G401 (cell line): ENCODE results near the gene TCEAL5. TPM values are rescaled to one million over a fixed set of nuclear protein-coding genes. Genes with fewer than 3 reads are reported as not detected.
"Not testable (repeated sequence)": the region's sequence is repeated elsewhere in the genome, so short reads cannot be mapped to it uniquely, and the experiment has no call there.

Experiments
- DNase-seq: peaks from one replicate; pipeline ENCODE4 v3.0.0-alpha.2; 2015; ENCODE audit warnings: low spot score
- in situ Hi-C: cut with HindIII; loops from 2 replicates; pipeline ENCODE4 v1.10.0; 2016; ENCODE audit warnings: low sequenced_read_pairs, mixed read lengths
- total RNA-seq: library from RNA; depleted of rRNA; stranded (reverse); fragments of >200 nt; shearing (Covaris generic); gene quantifications from 2 replicates; pipeline ENCODE4 v1.2.3, GENCODE V29; 2014; rRNA removed

The TCEAL5 gene
- total RNA-seq = not detected in 2 replicates

GRCh38 chrX:103276581-103277002 lies at the start of gene TCEAL5:
Gene TCEAL5, minus strand, starts transcription at chrX:103276750. Its CDS starts 2,187 bp downstream, at chrX:103274563.
- in situ Hi-C loops = no loop called here
- peak; percentile 93 for DNase-seq

- in situ Hi-C loops = no loop called here
- no peak for DNase-seq
Measured at GRCh38 chrX:103311399-103311780, 34.8 kb upstream of the TCEAL5 start.

GRCh38 chrX:103310555-103311398 lies 34.2 kb upstream of the TCEAL5 start, which contains the start of gene BEX2:
Gene BEX2, minus strand, starts transcription at chrX:103310990. Its CDS starts 1,014 bp downstream, at chrX:103309976.
- in situ Hi-C loops = no loop called here
- DNase-seq = peak; percentile 92

GRCh38 chrX:103309860-103310554 lies 33.5 kb upstream of the TCEAL5 start:
- in situ Hi-C loops = no loop called here
- DNase-seq = peak; percentile 19

- in situ Hi-C loops, DNase-seq: not testable (repeated sequence)
Measured at GRCh38 chrX:103305666-103306065, 29.1 kb upstream of the TCEAL5 start.

- no peak for DNase-seq
- in situ Hi-C loops = no loop called here
Measured at GRCh38 chrX:103304705-103305104, 28.2 kb upstream of the TCEAL5 start.

- no peak for DNase-seq
- in situ Hi-C loops = no loop called here
Measured at GRCh38 chrX:103293118-103293517, 16.6 kb upstream of the TCEAL5 start.

GRCh38 chrX:103279624-103280023 lies 3.1 kb upstream of the TCEAL5 start:
- no peak for DNase-seq
- in situ Hi-C loops = no loop called here

GRCh38 chrX:103275947-103276567 lies 493 bp downstream of the TCEAL5 start:
- in situ Hi-C loops = no loop called here
- DNase-seq = peak; percentile 32

GRCh38 chrX:103274284-103274683 lies 2.3 kb downstream of the TCEAL5 start:
- in situ Hi-C loops = no loop called here
- no peak for DNase-seq

GRCh38 chrX:103258275-103258674 lies 18.3 kb downstream of the TCEAL5 start:
- in situ Hi-C loops = no loop called here
- no peak for DNase-seq

GRCh38 chrX:103256651-103257050 lies 19.9 kb downstream of the TCEAL5 start:
- in situ Hi-C loops = no loop called here
- DNase-seq = no peak

- in situ Hi-C loops = no loop called here
- peak; percentile 94 for DNase-seq
Measured at GRCh38 chrX:103254921-103255493, 21.5 kb downstream of the TCEAL5 start, which contains the start of gene TCEAL8. Gene TCEAL8, minus strand, starts transcription at chrX:103255155. Its CDS starts 1,176 bp downstream, at chrX:103253979.

- in situ Hi-C loops = no loop called here
- DNase-seq = peak; percentile 75
Measured at GRCh38 chrX:103254171-103254824, 22.3 kb downstream of the TCEAL5 start.

- peak; percentile 38 for DNase-seq
- in situ Hi-C loops = no loop called here
Measured at GRCh38 chrX:103253608-103254007, 22.9 kb downstream of the TCEAL5 start.

GRCh38 chrX:103250977-103251376 lies 25.6 kb downstream of the TCEAL5 start:
- in situ Hi-C loops = no loop called here
- DNase-seq = no peak

GRCh38 chrX:103249805-103250204 lies 26.7 kb downstream of the TCEAL5 start:
- in situ Hi-C loops = no loop called here
- DNase-seq = no peak

GRCh38 chrX:103248553-103248952 lies 28.0 kb downstream of the TCEAL5 start:
- in situ Hi-C loops = no loop called here
- peak; percentile 19 for DNase-seq

GRCh38 chrX:103240155-103240554 lies 36.4 kb downstream of the TCEAL5 start:
- DNase-seq = no peak

More at GRCh38 chrX:103240155-103240554, 36.4 kb downstream of the TCEAL5 start:
- in situ Hi-C loops = no loop called here
